Measurements from ENCODE around the gene ZNF436. TPM values are rescaled to one million over a fixed set of nuclear protein-coding genes. Genes with fewer than 3 reads are reported as not detected.

The ZNF436 gene
- total and polyA plus RNA-seq, 2 donors (not counting 1 experiment from before 2014, with no cell fraction given) = 1.9 to 10.1 TPM

DNA sequence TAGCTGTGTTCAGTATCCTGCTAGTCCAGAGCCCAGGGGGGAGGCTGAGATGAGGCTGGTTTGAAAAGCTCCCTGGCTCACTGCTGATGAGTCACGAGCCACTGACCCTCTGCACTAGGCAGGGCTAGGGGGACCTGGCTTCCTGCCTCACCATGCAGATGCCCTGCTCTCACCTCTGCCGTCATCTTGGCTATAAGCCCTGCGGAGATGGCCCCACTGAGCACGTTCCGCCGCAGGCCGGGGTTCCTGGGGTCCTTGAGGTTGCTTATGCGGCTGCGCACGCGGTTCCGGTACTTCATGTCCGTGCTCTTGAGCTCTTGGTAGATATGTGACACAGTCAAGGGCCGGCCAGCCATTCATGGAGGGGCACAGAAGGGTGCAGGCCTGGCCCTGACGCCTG lies 24.1 kb upstream of the ZNF436 start:
- ATAC-seq (ENCODE audit: low read depth) = no peak

DNA sequence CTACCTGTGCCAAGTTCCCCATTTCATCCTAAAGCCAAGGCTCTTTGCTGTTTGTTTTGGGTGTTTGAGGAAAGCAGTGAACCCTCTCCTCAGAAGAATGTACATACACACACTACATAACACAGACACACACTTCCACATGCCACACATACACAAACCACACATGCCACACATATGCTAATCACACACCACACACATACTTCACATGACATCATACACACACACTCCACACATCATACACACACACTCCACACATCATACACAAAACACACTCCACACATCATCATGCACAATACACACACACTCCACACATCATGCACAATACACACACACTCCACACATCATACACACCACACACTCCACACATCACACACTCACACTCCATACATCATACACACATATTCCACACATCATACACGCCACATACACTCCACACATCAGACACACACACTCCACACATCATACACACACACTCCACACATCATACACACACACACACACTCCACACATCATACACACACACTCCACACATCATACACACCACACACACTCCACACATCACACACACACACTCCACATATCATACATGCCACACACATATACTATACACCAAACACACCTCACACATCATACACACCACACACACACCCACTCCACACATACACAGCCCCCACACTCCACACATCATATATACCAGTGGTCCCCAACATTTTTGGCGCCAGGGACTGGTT lies 22.7 kb upstream of the ZNF436 start:
- intact Hi-C loops (cut with micrococcal nuclease) = no loop called here
- no peak overlapping the region for H3K27ac ChIP-seq (ENCODE audit: low read length in 2 of 2)
- DNase-seq = no peak
- no peak overlapping the region for H3K4me2 ChIP-seq (replicated peaks; ENCODE audit: low read depth, low read length, poor library complexity, severe bottlenecking)
- POLR2A ChIA-PET = no interaction called here
- H3K4me3 ChIP-seq (ENCODE audit: control extremely low read depth in 1 of 5, extremely low read depth in 1 of 5, insufficient read depth in 1 of 5, low read depth in 2 of 5, low read length in 4 of 5) = no peak overlapping the region
- H3K79me2 ChIP-seq (ENCODE audit: control insufficient read depth, insufficient read depth, low read length) = no peaks in the 10 kb centered on the region
- no peaks in the 10 kb centered on the region for H4K20me1 ChIP-seq (ENCODE audit: control insufficient read depth, insufficient read depth, low read length, poor library complexity, severe bottlenecking)
- H3K4me1 Mint-ChIP-seq = no peaks in the 10 kb centered on the region
- no peaks in the 10 kb centered on the region for H3K9me3 ChIP-seq (ENCODE audit: control extremely low read depth in 1 of 3, control insufficient read depth in 2 of 3, insufficient read depth in 1 of 3, low read length in 2 of 3)
- no peak overlapping the region for H3K9ac ChIP-seq (ENCODE audit: low read length)
- no peak for ATAC-seq (ENCODE audit: low read depth)
- peaks cover 29% of the 10 kb centered on the region for H3K27me3 Mint-ChIP-seq
- CTCF ChIA-PET = no interaction called here
- H2AFZ ChIP-seq (ENCODE audit: insufficient read depth, low read depth, low read length, poor library complexity, severe bottlenecking) = no peak overlapping the region
- 74% methylated on average over 1 of the region's 2 CpGs for WGBS (ENCODE audit: insufficient coverage)
- no peaks in the 10 kb centered on the region for H3K36me3 ChIP-seq (replicated peaks in 1 of 2; ENCODE audit: control extremely low read depth in 1 of 2, control insufficient read depth in 1 of 2, extremely low read depth in 1 of 2, insufficient read depth in 2 of 2, low read length in 1 of 2)
- TF ChIP-seq, protein P1, sequence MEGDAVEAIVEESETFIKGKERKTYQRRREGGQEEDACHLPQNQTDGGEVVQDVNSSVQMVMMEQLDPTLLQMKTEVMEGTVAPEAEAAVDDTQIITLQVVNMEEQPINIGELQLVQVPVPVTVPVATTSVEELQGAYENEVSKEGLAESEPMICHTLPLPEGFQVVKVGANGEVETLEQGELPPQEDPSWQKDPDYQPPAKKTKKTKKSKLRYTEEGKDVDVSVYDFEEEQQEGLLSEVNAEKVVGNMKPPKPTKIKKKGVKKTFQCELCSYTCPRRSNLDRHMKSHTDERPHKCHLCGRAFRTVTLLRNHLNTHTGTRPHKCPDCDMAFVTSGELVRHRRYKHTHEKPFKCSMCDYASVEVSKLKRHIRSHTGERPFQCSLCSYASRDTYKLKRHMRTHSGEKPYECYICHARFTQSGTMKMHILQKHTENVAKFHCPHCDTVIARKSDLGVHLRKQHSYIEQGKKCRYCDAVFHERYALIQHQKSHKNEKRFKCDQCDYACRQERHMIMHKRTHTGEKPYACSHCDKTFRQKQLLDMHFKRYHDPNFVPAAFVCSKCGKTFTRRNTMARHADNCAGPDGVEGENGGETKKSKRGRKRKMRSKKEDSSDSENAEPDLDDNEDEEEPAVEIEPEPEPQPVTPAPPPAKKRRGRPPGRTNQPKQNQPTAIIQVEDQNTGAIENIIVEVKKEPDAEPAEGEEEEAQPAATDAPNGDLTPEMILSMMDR (IDR thresholded peaks at IDR 0.05) = no peak
- no peak for TF ChIP-seq EZH2 (IDR thresholded peaks at IDR 0.05; ENCODE audit: borderline replicate concordance, insufficient read depth, low read depth, low read length, poor library complexity, severe bottlenecking)
- H3K27ac Mint-ChIP-seq = no peak overlapping the region
- no peak overlapping the region for H3K4me3 Mint-ChIP-seq
- no peaks in the 10 kb centered on the region for H3K4me1 ChIP-seq (ENCODE audit: control insufficient read depth in 2 of 2, insufficient read depth in 2 of 2, low read length in 2 of 2)
- no peaks in the 10 kb centered on the region for H3K9me3 Mint-ChIP-seq (ENCODE audit: insufficient read depth)
- peaks cover 0 to 3% (median 0%) of the 10 kb centered on the region in 4 experiments for H3K27me3 ChIP-seq (replicated peaks in 1 of 4; ENCODE audit: control extremely low read depth in 1 of 4, control insufficient read depth in 3 of 4, insufficient read depth in 4 of 4, low read length in 3 of 4)

More for the DNA sequence above, 24.1 kb upstream of the ZNF436 start:
- intact Hi-C loops (cut with micrococcal nuclease) = no loop called here
- Histone ChIP-seq H3K4me3 (ENCODE audit: control extremely low read depth in 1 of 5, extremely low read depth in 1 of 5, insufficient read depth in 1 of 5, low read depth in 2 of 5, low read length in 4 of 5) (no peak overlapping the region), H3K36me3 (replicated peaks in 1 of 2; ENCODE audit: control extremely low read depth in 1 of 2, control insufficient read depth in 1 of 2, extremely low read depth in 1 of 2, insufficient read depth in 2 of 2, low read length in 1 of 2) (no peaks in the 10 kb centered on the region), H3K4me2 (replicated peaks; ENCODE audit: low read depth, low read length, poor library complexity, severe bottlenecking) (no peak overlapping the region), H3K79me2 (ENCODE audit: control insufficient read depth, insufficient read depth, low read length) (no peaks in the 10 kb centered on the region), H3K4me1 (ENCODE audit: control insufficient read depth in 2 of 2, insufficient read depth in 2 of 2, low read length in 2 of 2) (no peaks in the 10 kb centered on the region), H2AFZ (ENCODE audit: insufficient read depth, low read depth, low read length, poor library complexity, severe bottlenecking) (no peak overlapping the region), H3K27ac (ENCODE audit: low read length in 2 of 2) (no peak overlapping the region), H4K20me1 (ENCODE audit: control insufficient read depth, insufficient read depth, low read length, poor library complexity, severe bottlenecking) (no peaks in the 10 kb centered on the region), H3K9me3 (ENCODE audit: control extremely low read depth in 1 of 3, control insufficient read depth in 2 of 3, insufficient read depth in 1 of 3, low read length in 2 of 3) (no peaks in the 10 kb centered on the region), H3K9ac (ENCODE audit: low read length) (no peak overlapping the region), H3K27me3 (replicated peaks in 1 of 4; ENCODE audit: control extremely low read depth in 1 of 4, control insufficient read depth in 3 of 4, insufficient read depth in 4 of 4, low read length in 3 of 4) (peaks cover 0 to 3% (median 0%) of the 10 kb centered on the region in 4 experiments)
- ChIA-PET CTCF (interaction anchor here (2.0 kb wide), 1 partner anchor 10 kb away, joined by 11 read pairs; no protein-coding TSS in a partner anchor), POLR2A (no interaction called here)
- 95% methylated on average over 14 of the region's 15 CpGs for WGBS (ENCODE audit: insufficient coverage)
- TF ChIP-seq, protein P1 (IDR thresholded peaks at IDR 0.05) = no peak
- TF ChIP-seq EZH2 (IDR thresholded peaks at IDR 0.05; ENCODE audit: borderline replicate concordance, insufficient read depth, low read depth, low read length, poor library complexity, severe bottlenecking) = no peak
- Mint-ChIP-seq H3K9me3 (ENCODE audit: insufficient read depth) (no peaks in the 10 kb centered on the region), H3K4me1 (no peaks in the 10 kb centered on the region), H3K27me3 (peaks cover 29% of the 10 kb centered on the region), H3K27ac (no peak overlapping the region), H3K4me3 (no peak overlapping the region)
- no peak for DNase-seq
